GM19023 (cell line): ENCODE data around the gene RAP1GAP2.
"Not testable (repeated sequence)": the region's sequence is repeated elsewhere in the genome, so short reads cannot be mapped to it uniquely, and the experiment has no call there.

ENCODE experiments used
- ATAC-seq: cut with Tn5 transposase; IDR thresholded peaks from one replicate; pipeline ENCODE4 v1.9.1; 2021; ENCODE audit warnings: mild to moderate bottlenecking, moderate library complexity; ENCODE audit not compliant: unreplicated experiment

The RAP1GAP2 gene

GRCh38 chr17:3035256-3035967, 239.2 kb downstream of the RAP1GAP2 start:
- ATAC-seq: no peak

GRCh38 chr17:3035968-3036280, 239.7 kb downstream of the RAP1GAP2 start:
- ATAC-seq: no peak

- no peak for ATAC-seq
Measured at GRCh38 chr17:3036800-3037199, 240.6 kb downstream of the RAP1GAP2 start.

- ATAC-seq: no peak
Measured at GRCh38 chr17:3037259-3037658, 241.0 kb downstream of the RAP1GAP2 start.

DNA sequence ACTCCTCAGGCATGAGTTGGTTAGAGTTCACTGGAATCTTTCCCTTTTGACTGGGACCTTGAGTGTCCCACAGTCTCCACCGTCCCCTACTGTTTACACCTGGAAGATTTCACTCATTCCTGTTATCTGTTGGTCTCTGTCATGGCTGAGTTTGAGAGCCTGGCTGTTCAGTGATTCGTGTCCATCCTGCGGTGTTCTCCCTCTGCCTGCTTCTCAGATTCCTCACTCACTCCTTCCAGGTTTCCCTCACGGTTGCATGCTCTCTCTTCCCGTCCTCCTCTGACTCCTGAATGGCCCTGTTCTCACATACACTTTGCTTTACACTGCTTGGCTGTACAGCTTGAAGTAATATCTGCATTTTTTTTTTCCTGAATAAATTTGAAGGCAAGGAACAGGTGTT, 242.7 kb downstream of the RAP1GAP2 start:
- ATAC-seq: no peak

DNA sequence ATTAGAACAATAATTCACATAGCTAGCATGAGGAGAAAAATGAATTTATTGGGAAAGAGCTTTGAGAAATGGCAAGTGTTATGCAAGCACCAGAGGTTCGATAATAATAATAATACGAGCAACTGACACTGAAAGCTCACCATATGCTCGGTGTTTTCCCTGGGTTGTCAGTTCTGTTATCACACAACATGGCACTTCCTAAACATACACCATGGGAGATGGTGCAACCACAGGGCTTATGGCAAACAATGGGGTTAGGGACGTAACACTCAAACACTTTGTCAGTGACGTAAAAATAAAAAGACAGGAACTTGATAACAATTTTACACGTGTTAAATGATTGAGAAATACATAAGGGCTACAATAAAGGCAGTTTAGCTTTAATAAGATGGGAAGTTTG, 243.5 kb downstream of the RAP1GAP2 start:
- ATAC-seq: no peak

DNA sequence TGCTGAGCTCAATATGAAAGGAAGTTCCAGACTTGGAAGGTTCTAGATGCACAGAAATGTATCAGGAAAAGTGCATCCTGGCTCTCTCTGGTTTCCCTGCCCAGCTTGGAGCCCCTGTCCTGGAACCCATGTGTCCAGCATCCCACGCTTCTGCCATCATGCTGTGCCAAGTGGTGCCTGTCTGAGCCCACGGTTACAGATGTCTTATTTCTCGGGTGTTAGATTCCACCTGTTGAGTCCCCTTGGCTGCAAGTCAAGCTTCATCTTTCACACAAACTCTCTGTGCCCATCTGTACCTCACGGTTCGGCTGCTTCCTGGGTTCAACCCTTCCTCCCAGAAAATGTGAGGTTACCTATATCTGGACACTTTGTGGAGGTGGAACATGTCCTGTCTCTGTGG, 244.6 kb downstream of the RAP1GAP2 start:
- no peak for ATAC-seq

DNA sequence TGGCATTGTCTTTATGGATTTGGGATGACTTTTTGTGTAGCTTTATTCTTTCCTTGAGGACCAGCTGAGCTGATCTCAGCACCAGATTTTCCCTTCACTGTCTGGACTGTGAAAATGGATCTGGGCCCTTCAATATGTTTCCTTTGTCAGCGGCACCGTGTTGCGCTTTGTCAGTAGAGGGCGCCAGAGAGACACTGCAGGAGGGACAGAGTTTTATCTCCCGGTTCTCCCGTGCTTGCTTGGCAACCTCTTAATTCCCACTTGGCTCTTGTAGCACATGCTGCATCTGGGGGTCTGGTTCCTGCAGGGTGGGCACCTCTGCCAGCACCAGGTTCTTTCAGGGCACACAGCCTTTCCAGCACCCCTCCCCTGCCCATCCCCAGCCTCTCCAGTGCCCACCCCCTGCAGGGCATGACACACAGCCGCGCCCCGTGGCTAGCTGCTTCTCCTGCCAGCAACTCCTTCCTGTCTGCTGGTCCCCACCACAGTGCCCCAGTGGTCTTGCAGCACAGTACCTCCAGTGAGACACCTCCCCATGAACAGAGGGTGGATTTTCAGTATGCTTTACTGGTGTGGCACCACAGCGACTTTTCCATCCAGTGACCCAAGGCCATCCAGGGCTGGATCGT, 247.6 kb downstream of the RAP1GAP2 start:
- no peak for ATAC-seq

- ATAC-seq: no peak
Measured at GRCh38 chr17:3046753-3047152, 250.5 kb downstream of the RAP1GAP2 start.

GRCh38 chr17:3048727-3049471, 252.7 kb downstream of the RAP1GAP2 start:
- ATAC-seq: peak; percentile 92

- ATAC-seq: no peak
Measured at GRCh38 chr17:3049705-3050295, 253.6 kb downstream of the RAP1GAP2 start.

DNA sequence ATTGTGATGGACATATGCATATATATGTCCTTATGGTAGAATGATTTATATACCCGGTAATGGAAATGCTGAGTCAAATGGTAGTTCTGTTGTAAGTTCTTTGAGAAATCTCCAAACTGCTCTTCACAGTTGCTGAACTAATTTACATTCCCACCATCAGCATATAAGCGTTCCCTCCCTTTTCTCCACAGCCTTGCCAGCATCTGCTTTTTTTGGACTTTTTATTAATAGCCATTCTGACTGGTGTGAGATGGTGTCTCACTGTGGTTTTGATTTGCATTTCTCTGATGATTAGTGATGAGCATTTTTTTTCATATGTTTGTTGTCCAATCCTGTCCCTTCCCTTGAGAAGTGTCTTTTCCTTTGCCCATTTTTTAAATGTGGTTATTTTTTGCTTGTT, 258.6 kb downstream of the RAP1GAP2 start:
- ATAC-seq: not testable (repeated sequence)

- ATAC-seq: not testable (repeated sequence)
Measured at GRCh38 chr17:3062824-3063377, 266.7 kb downstream of the RAP1GAP2 start.

DNA sequence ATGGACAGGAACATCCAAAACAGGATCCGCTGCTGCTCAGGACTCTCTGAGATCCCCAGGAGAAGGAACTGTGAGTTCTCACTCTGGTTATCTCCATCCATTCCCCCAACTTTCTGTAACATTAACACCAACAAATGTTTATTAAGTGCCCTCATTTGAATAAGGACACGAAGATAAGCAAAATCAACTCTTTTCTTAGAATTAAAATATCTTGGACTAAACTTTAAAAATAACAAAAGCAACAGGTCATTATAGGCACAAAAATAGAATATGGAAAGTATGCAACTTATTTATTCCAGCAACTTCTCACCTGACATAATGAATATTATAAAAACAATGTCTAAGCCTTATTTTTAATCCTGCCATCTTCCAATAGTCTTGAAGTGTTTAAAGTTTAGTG, 267.3 kb downstream of the RAP1GAP2 start, which contains the start of gene OR1D5:
TSS of gene OR1D5 (minus strand) at position 101 of the 400 bp plus-strand sequence. CDS start at position 101, 0 bp downstream.
- ATAC-seq: not testable (repeated sequence)

DNA sequence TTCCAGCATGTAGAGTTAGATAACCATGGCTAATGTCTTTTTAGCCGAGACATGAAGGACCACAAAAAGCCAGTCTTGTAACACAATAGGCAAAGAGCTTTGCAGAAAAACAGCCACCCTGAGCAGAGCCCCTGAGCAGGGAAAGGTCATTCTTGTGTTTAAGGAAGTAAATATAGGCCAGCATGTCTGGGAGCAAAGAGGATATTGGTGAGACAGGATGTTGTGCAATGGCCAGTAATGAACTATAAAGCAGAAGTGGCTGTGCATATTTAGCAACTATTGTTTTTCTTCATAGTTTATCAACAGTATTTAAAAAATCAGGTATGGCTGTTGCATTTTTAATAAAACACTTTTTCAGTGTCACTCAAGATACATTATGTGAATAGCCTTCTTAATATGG, 269.0 kb downstream of the RAP1GAP2 start:
- not testable (repeated sequence) for ATAC-seq

- not testable (repeated sequence) for ATAC-seq
Measured at GRCh38 chr17:3073850-3074249, 277.6 kb downstream of the RAP1GAP2 start.
